Activated T-cell treated with anti-CD3 and anti-CD28 coated beads, Interleukin-2, amount 50 U/mL, for 24 hours (primary cell): Measurements from ENCODE around the gene TTLL12.

Experiments
- DNase-seq: peaks from one replicate; pipeline ENCODE4 v3.0.0-alpha.2; 2020
- H3K27ac Mint-ChIP-seq: 2 replicates; pipeline ENCODE4 v1.8.0; 2020; ENCODE audit warnings: mild to moderate bottlenecking, mixed read lengths
- H3K27me3 Mint-ChIP-seq: 2 replicates; pipeline ENCODE4 v1.8.0; 2020; ENCODE audit warnings: mixed read lengths
- H3K36me3 Mint-ChIP-seq: 2 replicates; pipeline ENCODE4 v1.8.0; 2020; ENCODE audit warnings: low read depth, mixed read lengths
- H3K4me1 Mint-ChIP-seq: 2 replicates; pipeline ENCODE4 v1.8.0; 2020; ENCODE audit warnings: low read depth, mixed read lengths
- H3K4me3 Mint-ChIP-seq: 2 replicates; pipeline ENCODE4 v1.8.0; 2020; ENCODE audit warnings: mild to moderate bottlenecking, moderate library complexity, mixed read lengths
- H3K9me3 Mint-ChIP-seq: 2 replicates; pipeline ENCODE4 v1.8.0; 2020; ENCODE audit warnings: mixed read lengths

The TTLL12 gene

DNA sequence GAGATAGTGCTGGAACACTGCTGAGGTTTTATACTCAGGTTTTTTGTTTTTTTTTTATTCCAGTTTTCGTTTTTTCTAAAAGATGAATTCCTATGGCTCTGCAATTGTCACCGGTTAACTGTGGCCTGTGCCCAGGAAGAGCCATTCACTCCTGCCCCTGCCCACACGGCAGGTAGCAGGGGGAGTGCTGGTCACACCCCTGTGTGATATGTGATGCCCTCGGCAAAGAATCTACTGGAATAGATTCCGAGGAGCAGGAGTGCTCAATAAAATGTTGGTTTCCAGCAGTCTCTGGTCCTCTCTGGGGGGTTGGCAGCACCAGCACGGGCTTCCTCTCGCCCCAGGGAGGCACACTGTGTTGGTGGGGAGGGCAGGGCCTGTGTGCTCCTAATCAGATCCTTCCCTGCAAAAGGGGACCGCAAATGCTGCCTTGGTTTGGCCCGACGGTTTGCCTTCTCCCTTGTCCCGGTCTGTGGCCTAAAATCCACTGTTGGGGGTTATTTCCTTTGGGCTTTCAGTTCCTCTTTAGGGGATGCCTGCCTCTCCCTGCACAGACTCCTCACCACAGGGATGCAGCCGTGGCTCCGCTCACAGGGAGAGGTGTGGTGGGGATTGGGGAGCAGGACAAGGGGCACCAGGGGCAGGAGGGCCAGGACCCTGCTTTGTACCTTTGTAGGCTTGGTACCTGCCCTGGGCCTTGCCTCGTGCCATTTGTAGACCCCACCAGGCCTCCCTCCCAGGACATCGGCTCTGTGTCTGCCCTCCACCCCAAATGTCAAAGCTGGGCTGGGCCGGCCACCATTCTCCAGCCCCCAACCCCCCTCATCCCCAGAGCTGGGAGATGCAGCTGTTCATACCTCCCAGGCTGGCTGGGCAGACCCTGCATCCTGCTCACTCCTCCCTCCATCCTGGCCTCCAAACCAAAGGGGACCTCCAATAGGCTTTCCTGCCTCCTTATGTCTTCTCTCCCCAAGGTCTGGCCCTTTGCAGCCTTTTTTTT is 57.2 kb downstream of the TTLL12 start:
- no peak for DNase-seq
- no peak overlapping the region for H3K27ac Mint-ChIP-seq
- H3K4me3 Mint-ChIP-seq = no peak overlapping the region
- no peaks in the 10 kb centered on the region for H3K4me1 Mint-ChIP-seq
- peaks cover 35% of the 10 kb centered on the region for H3K36me3 Mint-ChIP-seq
- no peaks in the 10 kb centered on the region for H3K9me3 Mint-ChIP-seq
- no peaks in the 10 kb centered on the region for H3K27me3 Mint-ChIP-seq

DNA sequence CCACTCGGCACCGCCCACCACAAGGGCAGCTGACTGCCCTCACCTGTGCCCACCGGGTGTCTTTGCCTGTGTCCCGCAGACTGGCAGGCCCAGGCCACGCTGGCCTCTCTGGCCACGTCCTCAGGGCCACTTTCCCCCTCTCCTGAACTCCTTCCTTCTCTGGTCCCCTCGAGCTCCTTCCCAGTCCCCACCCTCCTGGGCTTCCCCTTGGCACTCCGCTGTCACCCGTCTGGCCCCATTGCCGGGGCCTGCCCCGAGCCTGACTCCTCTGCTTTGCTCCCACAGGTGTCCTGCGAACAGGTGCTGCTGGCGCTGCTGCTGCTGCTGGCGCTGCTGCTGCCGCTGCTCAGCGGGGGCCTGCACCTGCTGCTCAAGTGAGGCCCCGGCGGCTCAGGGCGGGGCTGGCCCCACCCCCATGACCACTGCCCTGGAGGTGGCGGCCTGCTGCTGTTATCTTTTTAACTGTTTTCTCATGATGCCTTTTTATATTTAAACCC is 58.0 kb downstream of the TTLL12 start:
- H3K9me3 Mint-ChIP-seq = no peaks in the 10 kb centered on the region
- H3K4me1 Mint-ChIP-seq = no peaks in the 10 kb centered on the region

DNA sequence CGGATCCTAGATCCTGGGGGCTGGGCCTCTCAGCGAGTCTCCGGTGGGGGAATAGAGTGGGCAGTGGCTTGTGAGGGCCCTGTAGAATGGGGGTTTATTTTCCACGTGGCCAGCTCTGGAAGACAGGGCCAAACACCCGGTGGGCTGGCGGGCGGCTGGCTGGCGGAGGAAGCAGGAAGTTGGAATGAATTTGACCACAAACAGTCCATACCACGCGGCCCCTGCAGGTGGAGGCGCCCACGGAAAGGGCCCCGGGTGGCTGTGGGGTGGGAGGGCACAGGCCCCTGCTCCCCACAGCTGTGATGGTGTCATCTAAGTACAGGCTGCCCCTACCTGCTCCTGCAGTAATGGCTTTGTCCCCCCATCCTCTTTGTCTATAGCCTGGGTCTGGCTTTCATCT is 58.8 kb downstream of the TTLL12 start:
- H3K9me3 Mint-ChIP-seq = no peaks in the 10 kb centered on the region
- no peak overlapping the region for H3K4me3 Mint-ChIP-seq
- peaks cover 19% of the 10 kb centered on the region for H3K36me3 Mint-ChIP-seq
- no peak for DNase-seq
- no peaks in the 10 kb centered on the region for H3K4me1 Mint-ChIP-seq
- no peaks in the 10 kb centered on the region for H3K27me3 Mint-ChIP-seq
- H3K27ac Mint-ChIP-seq = peak overlapping the region; percentile 17

More for the DNA sequence above, 58.0 kb downstream of the TTLL12 start:
- Mint-ChIP-seq H3K36me3 (peaks cover 27% of the 10 kb centered on the region), H3K4me3 (no peak overlapping the region), H3K27ac (no peak overlapping the region), H3K27me3 (no peaks in the 10 kb centered on the region)
- no peak for DNase-seq

- no peak overlapping the region for H3K4me3 Mint-ChIP-seq
- H3K27ac Mint-ChIP-seq = no peak overlapping the region
- no peaks in the 10 kb centered on the region for H3K9me3 Mint-ChIP-seq
- H3K4me1 Mint-ChIP-seq = no peaks in the 10 kb centered on the region
- H3K27me3 Mint-ChIP-seq = no peaks in the 10 kb centered on the region
- peaks cover 11% of the 10 kb centered on the region for H3K36me3 Mint-ChIP-seq
- DNase-seq = no peak
Observed at GRCh38 chr22:43127166-43127908, 59.6 kb downstream of the TTLL12 start.

GRCh38 chr22:43126501-43127165 is 60.3 kb downstream of the TTLL12 start:
- H3K27me3 Mint-ChIP-seq = no peaks in the 10 kb centered on the region
- no peak overlapping the region for H3K27ac Mint-ChIP-seq
- no peak overlapping the region for H3K4me3 Mint-ChIP-seq

DNA sequence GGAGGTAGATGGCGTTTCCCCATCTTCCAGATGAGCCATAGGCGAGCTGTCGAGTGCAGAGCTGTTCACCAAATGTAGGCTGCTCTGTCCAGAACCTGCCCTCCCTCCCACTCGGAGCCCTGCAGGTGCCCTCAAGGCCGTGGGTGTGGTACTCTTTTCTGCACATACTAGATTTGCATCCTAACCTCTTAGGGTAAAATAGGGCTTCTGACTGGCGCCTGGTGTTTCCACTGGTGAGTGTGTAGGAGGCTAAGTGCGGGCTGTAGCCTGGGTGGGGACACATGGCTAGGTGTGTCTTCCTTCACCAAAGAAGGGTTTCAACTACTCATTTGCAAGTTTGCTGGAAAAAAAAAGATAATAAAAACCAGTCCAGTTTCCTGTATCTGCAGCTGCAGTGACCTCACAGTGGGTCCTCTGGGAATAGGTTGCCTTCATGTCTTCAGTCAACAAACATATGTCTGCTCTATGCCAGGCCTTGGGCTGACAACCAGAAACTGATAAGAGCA is 67.9 kb downstream of the TTLL12 start:
- DNase-seq = no peak
- Mint-ChIP-seq H3K4me1 (peaks cover 7% of the 10 kb centered on the region), H3K27ac (no peak overlapping the region), H3K27me3 (no peaks in the 10 kb centered on the region), H3K4me3 (no peak overlapping the region), H3K36me3 (no peaks in the 10 kb centered on the region), H3K9me3 (no peaks in the 10 kb centered on the region)

More at GRCh38 chr22:43126501-43127165, 60.3 kb downstream of the TTLL12 start:
- no peaks in the 10 kb centered on the region for H3K4me1 Mint-ChIP-seq
- no peaks in the 10 kb centered on the region for H3K9me3 Mint-ChIP-seq
- no peak for DNase-seq
- H3K36me3 Mint-ChIP-seq = peaks cover 4% of the 10 kb centered on the region

- no peak overlapping the region for H3K27ac Mint-ChIP-seq
- H3K36me3 Mint-ChIP-seq = no peaks in the 10 kb centered on the region
- H3K9me3 Mint-ChIP-seq = no peaks in the 10 kb centered on the region
- no peak overlapping the region for H3K4me3 Mint-ChIP-seq
- no peaks in the 10 kb centered on the region for H3K27me3 Mint-ChIP-seq
- DNase-seq = no peak
- peaks cover 7% of the 10 kb centered on the region for H3K4me1 Mint-ChIP-seq
Observed at GRCh38 chr22:43118024-43118849, 68.7 kb downstream of the TTLL12 start.

- Mint-ChIP-seq H3K36me3 (no peaks in the 10 kb centered on the region), H3K27me3 (no peaks in the 10 kb centered on the region), H3K27ac (no peak overlapping the region), H3K4me1 (peaks cover 7% of the 10 kb centered on the region), H3K4me3 (no peak overlapping the region), H3K9me3 (no peaks in the 10 kb centered on the region)
- DNase-seq = no peak
Observed at GRCh38 chr22:43116932-43117331, 70.0 kb downstream of the TTLL12 start.
